IMR-90 (cell line): Measurements from ENCODE around the gene CD2AP.

Experiments
- BHLHE40 ChIP-seq: fragments of 150-350 bp; IDR thresholded peaks from 2 replicates; pipeline ENCODE4 v1.6.1; 2016; ENCODE audit warnings: mild to moderate bottlenecking, low read depth, low read length
- CEBPB ChIP-seq: IDR thresholded peaks from 2 replicates; pipeline ENCODE4 v1.6.1; 2012; ENCODE audit warnings: low read depth, low read length, improper control_type of control experiment
- CHD1 ChIP-seq: IDR thresholded peaks from 2 replicates; pipeline ENCODE4 v1.6.1; 2012; ENCODE audit warnings: low read depth, low read length, improper control_type of control experiment
- CTCF ChIP-seq: conservative IDR thresholded peaks from 2 replicates; pipeline ENCODE4 v1.5.1; 2012; ENCODE audit warnings: mild to moderate bottlenecking, low read depth, low read length, improper control_type of control experiment
- ELK1 ChIP-seq: fragments of 150-350 bp; IDR thresholded peaks from 2 replicates; pipeline ENCODE4 v1.6.1; 2016; ENCODE audit warnings: low read depth, mild to moderate bottlenecking, low read length, moderate library complexity, borderline replicate concordance
- FOS ChIP-seq: fragments of 150-350 bp; IDR thresholded peaks from 2 replicates; pipeline ENCODE4 v1.6.1; 2016; ENCODE audit warnings: low read depth, low read length
- MAFK ChIP-seq: IDR thresholded peaks from 2 replicates; pipeline ENCODE4 v1.6.1; 2012; ENCODE audit warnings: low read depth, low read length, improper control_type of control experiment
- NFE2L2 ChIP-seq: fragments of 150-350 bp; IDR thresholded peaks from 2 replicates; pipeline ENCODE4 v1.6.1; 2016; ENCODE audit warnings: low read depth, mild to moderate bottlenecking, low read length
- POLR2A ChIP-seq: IDR thresholded peaks from 2 replicates; pipeline ENCODE4 v1.6.1; 2012; ENCODE audit warnings: mild to moderate bottlenecking, low read depth, low read length
- RFX5 ChIP-seq: IDR thresholded peaks from 2 replicates; pipeline ENCODE4 v1.8.0; 2012; ENCODE audit warnings: low read depth, mild to moderate bottlenecking, low read length, moderate library complexity
- SMC3 ChIP-seq: fragments of 150-350 bp; IDR thresholded peaks from 2 replicates; pipeline ENCODE4 v1.6.1; 2016; ENCODE audit warnings: low read depth, mild to moderate bottlenecking, antibody characterized with exemption, low read length, moderate library complexity

GRCh38 chr6:47629954-47630353 lies 152.4 kb downstream of the CD2AP start:
- no peak for TF ChIP-seq CTCF
- TF ChIP-seq MAFK: no peak
- TF ChIP-seq BHLHE40: no peak
- TF ChIP-seq ELK1: no peak
- no peak for TF ChIP-seq POLR2A
- TF ChIP-seq NFE2L2: no peak
- TF ChIP-seq FOS: no peak
- no peak for TF ChIP-seq CHD1
- no peak for TF ChIP-seq CEBPB
- TF ChIP-seq RFX5: no peak
- TF ChIP-seq SMC3: no peak
